Smooth muscle cell (in vitro differentiated cells): ENCODE data around the gene PIGZ. TPM values are rescaled to one million over a fixed set of nuclear protein-coding genes. Genes with fewer than 3 reads are reported as not detected.

Experiments
- DNase-seq: peaks from one replicate; lab custom pipeline; 2025; ENCODE audit not compliant: unreplicated experiment; lab: John Stamatoyannopoulos, UW
- H2AFZ ChIP-seq: fragments of 200-600 bp; sonication (generic); 2 replicates; pipeline ENCODE4 v1.6.0; 2016; ENCODE audit warnings: antibody characterized with exemption, low read depth, mild to moderate bottlenecking
- H3F3A ChIP-seq: fragments of 200-600 bp; sonication (generic); 2 replicates; pipeline ENCODE4 v1.6.0; 2017; ENCODE audit warnings: antibody characterized with exemption, low read depth
- H3K27ac ChIP-seq: fragments of 200-600 bp; sonication (generic); 2 replicates; pipeline ENCODE4 v1.5.1; 2016; ENCODE audit warnings: low read depth, mild to moderate bottlenecking
- H3K27me3 ChIP-seq: fragments of 200-600 bp; sonication (generic); 2 replicates; pipeline ENCODE4 v1.6.1; 2016; ENCODE audit warnings: low read depth, mild to moderate bottlenecking
- H3K36me3 ChIP-seq: fragments of 200-600 bp; sonication (generic); 2 replicates; pipeline ENCODE4 v1.5.1; 2016; ENCODE audit warnings: low read depth
- H3K4me1 ChIP-seq: fragments of 200-600 bp; sonication (generic); 2 replicates; pipeline ENCODE4 v1.5.1; 2016; ENCODE audit warnings: low read depth
- H3K4me2 ChIP-seq: fragments of 200-600 bp; sonication (generic); 2 replicates; pipeline ENCODE4 v1.6.0; 2016; ENCODE audit warnings: mild to moderate bottlenecking
- H3K4me3 ChIP-seq: fragments of 200-600 bp; sonication (generic); 2 replicates; pipeline ENCODE4 v1.5.1; 2016; ENCODE audit warnings: mild to moderate bottlenecking
- H3K79me2 ChIP-seq: fragments of 200-600 bp; sonication (generic); 2 replicates; pipeline ENCODE4 v1.6.0; 2016; ENCODE audit warnings: low read depth, mild to moderate bottlenecking
- H3K9ac ChIP-seq: fragments of 200-600 bp; sonication (generic); 2 replicates; pipeline ENCODE4 v1.6.0; 2016; ENCODE audit warnings: low read depth
- H3K9me3 ChIP-seq: fragments of 200-600 bp; sonication (generic); replicated peaks from 2 replicates; pipeline ENCODE4 v1.5.1; 2016; ENCODE audit warnings: low read depth
- H4K20me1 ChIP-seq: fragments of 200-600 bp; sonication (generic); 2 replicates; pipeline ENCODE4 v1.6.0; 2016; ENCODE audit warnings: low read depth
- CTCF ChIP-seq: fragments of 200-600 bp; sonication (generic); IDR thresholded peaks from 2 replicates; pipeline ENCODE4 v1.5.1; 2017; ENCODE audit warnings: borderline replicate concordance, mild to moderate bottlenecking, antibody characterized with exemption; ENCODE audit not compliant: insufficient read depth, poor library complexity, severe bottlenecking
- WGBS: methylation state at CpG from one replicate; pipeline ENCODE4 v1.1.7; 2016; ENCODE audit warnings: low lambda C conversion rate; 5-methylcytosine and 5-hydroxymethylcytosine counted together
- polyA plus RNA-seq: library from polyadenylated mRNA; unstranded; fragments of >200 nt; fragmentation: Nextera tagmentation; extraction: Ambion mirVana; gene quantifications from 2 replicates; pipeline ENCODE4 v1.2.1, GENCODE V29; 2016
- total RNA-seq: library from RNA; depleted of rRNA; stranded (reverse); fragments of >200 nt; gene quantifications from 2 replicates; pipeline ENCODE4 v1.2.3, GENCODE V29; 2014

The PIGZ gene
- total and polyA plus RNA-seq, 2 experiments from 2014 or later = 2.6 to 3.0 TPM

- H4K20me1 ChIP-seq = no peaks in the 10 kb centered on the region
- no peak overlapping the region for H3K4me2 ChIP-seq
- no peaks in the 10 kb centered on the region for H3K4me1 ChIP-seq
- H3F3A ChIP-seq = no peaks in the 10 kb centered on the region
- H3K27ac ChIP-seq = no peak overlapping the region
- no peaks in the 10 kb centered on the region for H3K79me2 ChIP-seq
- no peaks in the 10 kb centered on the region for H3K9me3 ChIP-seq
- H3K36me3 ChIP-seq = no peaks in the 10 kb centered on the region
- H2AFZ ChIP-seq = no peak overlapping the region
- no peak overlapping the region for H3K9ac ChIP-seq
- DNase-seq = no peak
- WGBS = 95% methylated on average over 10 of the region's 10 CpGs
- H3K4me3 ChIP-seq = no peak overlapping the region
- TF ChIP-seq CTCF = no peak
- no peaks in the 10 kb centered on the region for H3K27me3 ChIP-seq
These were observed 22.0 kb upstream of the PIGZ start for GRCh38 chr3:196990601-196991007.

GRCh38 chr3:196989721-196990262 lies 21.2 kb upstream of the PIGZ start:
- Histone ChIP-seq H3K4me3 (no peak overlapping the region), H3K9me3 (no peaks in the 10 kb centered on the region), H3K27ac (no peak overlapping the region), H3K79me2 (no peaks in the 10 kb centered on the region), H3K36me3 (no peaks in the 10 kb centered on the region), H3F3A (no peaks in the 10 kb centered on the region), H3K27me3 (no peaks in the 10 kb centered on the region), H4K20me1 (no peaks in the 10 kb centered on the region), H3K9ac (no peak overlapping the region), H3K4me1 (no peaks in the 10 kb centered on the region), H2AFZ (no peak overlapping the region), H3K4me2 (no peak overlapping the region)
- DNase-seq = no peak
- 91% methylated on average over 19 of the region's 19 CpGs for WGBS
- no peak for TF ChIP-seq CTCF

DNA sequence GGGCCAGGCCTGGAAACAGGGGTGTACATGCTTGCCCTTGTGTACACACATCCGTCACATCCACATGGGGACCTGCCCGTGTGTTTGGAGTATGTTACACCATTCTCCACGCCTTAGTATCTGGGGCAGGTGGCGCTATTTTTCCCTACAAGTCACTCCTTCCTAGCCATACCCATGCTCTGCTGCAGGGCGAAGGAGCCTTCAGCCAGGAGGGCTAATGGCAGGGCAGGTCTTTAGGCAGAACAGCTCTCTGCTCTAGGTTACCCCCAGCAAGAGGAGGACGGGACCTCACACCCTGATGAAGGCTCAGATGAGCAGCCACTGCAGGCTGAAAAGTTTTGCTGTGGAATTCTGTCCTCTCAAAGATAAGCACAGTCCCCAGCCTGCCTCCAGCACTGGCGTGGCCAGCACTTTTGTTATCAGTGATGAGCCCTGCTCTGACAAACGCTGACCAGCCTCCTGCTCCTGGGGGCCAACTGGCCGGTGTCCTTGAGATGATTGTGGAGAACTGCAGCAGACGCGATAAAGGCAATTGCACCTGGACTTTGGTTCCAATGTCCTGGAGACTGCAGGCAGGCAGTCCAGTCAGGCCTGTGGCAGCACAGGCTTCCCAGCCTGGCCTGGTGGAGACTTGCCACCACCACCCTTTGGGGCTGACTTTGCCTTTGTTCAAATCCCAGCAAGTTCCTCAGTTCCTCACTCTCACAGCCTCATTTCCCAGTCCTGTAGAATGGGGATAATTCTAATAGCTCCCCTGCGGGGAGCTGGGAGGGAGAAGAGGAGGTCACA lies 19.8 kb upstream of the PIGZ start:
- H3K9me3 ChIP-seq = peaks cover under 1% of the 10 kb centered on the region
- DNase-seq = no peak
- H4K20me1 ChIP-seq = no peaks in the 10 kb centered on the region
- H3K27ac ChIP-seq = no peak overlapping the region
- no peak overlapping the region for H3K4me2 ChIP-seq
- H3K4me1 ChIP-seq = no peaks in the 10 kb centered on the region
- no peaks in the 10 kb centered on the region for H3K79me2 ChIP-seq
- H3K27me3 ChIP-seq = no peaks in the 10 kb centered on the region
- H3K36me3 ChIP-seq = no peaks in the 10 kb centered on the region
- H3K4me3 ChIP-seq = no peak overlapping the region
- H3K9ac ChIP-seq = no peak overlapping the region
- no peaks in the 10 kb centered on the region for H3F3A ChIP-seq
- 47% methylated on average over 12 of the region's 12 CpGs for WGBS
- no peak overlapping the region for H2AFZ ChIP-seq
- TF ChIP-seq CTCF = no peak

DNA sequence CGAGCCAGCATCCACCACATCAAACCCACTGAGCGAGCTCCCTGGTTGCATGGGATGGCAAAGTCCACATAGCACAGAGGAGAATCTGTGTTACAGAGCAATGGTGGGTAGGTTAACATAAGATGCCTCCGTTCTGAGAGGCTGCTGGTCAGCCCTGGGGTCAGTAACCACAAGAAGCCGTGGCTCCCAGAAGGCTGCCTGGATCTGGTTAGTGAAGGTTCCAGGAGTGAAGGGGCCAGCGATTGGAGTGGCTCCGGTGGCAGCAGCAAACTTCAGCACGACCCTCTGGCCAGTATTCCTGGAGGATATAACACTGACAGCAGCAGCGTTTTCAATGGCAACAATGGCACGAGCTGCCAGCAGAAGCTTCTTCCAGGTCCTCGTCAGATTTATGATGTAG lies 18.4 kb upstream of the PIGZ start:
- Histone ChIP-seq H2AFZ (no peak overlapping the region), H3K4me1 (no peaks in the 10 kb centered on the region), H3K36me3 (no peaks in the 10 kb centered on the region), H3K4me2 (no peak overlapping the region), H3K79me2 (no peaks in the 10 kb centered on the region), H3F3A (no peaks in the 10 kb centered on the region), H3K27ac (no peak overlapping the region), H3K9ac (no peak overlapping the region), H3K27me3 (no peaks in the 10 kb centered on the region), H3K9me3 (peaks cover 3% of the 10 kb centered on the region), H3K4me3 (no peak overlapping the region), H4K20me1 (no peaks in the 10 kb centered on the region)
- WGBS = 89% methylated on average over 10 of the region's 10 CpGs
- TF ChIP-seq CTCF = no peak
- no peak for DNase-seq
